SIG-M5 treated with dmso at 0.1 percent for 504 hours (cell line): ENCODE data around the gene DLL1.
A peak's percentile ranks its signal among the peaks of the same experiment; 100 is the strongest.
"Not testable (repeated sequence)": the region's sequence is repeated elsewhere in the genome, so short reads cannot be mapped to it uniquely, and the experiment has no call there.

Source experiments
- DNase-seq: peaks from one replicate; lab custom pipeline; 2025; ENCODE audit not compliant: unreplicated experiment; lab: John Stamatoyannopoulos, UW

The DLL1 gene, protein sequence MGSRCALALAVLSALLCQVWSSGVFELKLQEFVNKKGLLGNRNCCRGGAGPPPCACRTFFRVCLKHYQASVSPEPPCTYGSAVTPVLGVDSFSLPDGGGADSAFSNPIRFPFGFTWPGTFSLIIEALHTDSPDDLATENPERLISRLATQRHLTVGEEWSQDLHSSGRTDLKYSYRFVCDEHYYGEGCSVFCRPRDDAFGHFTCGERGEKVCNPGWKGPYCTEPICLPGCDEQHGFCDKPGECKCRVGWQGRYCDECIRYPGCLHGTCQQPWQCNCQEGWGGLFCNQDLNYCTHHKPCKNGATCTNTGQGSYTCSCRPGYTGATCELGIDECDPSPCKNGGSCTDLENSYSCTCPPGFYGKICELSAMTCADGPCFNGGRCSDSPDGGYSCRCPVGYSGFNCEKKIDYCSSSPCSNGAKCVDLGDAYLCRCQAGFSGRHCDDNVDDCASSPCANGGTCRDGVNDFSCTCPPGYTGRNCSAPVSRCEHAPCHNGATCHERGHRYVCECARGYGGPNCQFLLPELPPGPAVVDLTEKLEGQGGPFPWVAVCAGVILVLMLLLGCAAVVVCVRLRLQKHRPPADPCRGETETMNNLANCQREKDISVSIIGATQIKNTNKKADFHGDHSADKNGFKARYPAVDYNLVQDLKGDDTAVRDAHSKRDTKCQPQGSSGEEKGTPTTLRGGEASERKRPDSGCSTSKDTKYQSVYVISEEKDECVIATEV

DNA sequence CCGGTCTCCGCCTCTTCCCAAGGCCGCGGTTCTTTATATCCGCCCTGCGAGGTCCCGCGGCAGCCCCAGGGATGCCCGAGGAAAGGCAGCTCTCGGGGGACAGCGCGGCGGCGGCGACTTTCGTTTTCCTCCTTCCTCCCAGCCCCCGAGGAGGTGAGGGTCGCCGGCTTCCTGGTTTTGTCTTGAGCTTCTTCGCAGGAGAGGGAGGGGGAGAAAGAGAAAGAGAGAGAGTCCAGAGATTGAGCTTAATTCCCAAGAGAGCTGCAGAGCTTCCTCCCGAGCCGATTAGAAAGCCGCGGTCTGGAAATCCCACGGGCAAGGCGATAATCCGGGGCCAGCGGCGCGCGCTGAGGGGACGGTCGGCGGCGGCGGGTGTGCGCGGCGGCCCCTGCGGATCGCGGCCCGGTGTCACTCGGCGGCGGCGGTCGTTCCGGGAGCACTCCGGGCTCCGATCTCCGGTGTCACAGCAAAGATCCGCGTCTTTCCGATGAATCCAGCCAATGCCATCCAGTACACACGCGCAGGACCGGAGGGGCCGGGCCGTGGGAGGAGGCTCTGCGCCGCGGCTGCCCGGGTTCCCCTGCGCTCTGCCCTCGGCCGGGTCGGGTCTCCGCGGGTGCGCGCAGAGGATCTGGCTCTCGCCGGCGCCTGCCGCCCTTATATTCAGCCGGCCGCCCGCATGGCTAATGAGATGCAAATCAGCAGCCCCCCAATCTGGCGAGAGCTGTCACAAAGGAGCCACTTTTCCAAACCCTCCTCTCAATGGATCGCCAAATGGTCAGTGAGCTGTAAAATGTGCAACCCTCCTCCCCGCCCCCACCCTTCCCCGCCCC lies at the start of gene DLL1:
DLL1 (minus strand) TSS at position 783 of the 833 bp plus-strand sequence. CDS start 939 bp downstream, outside the sequence.
- no peak for DNase-seq

GRCh38 chr6:170335199-170335598 lies 44.3 kb upstream of the DLL1 start:
- not testable (repeated sequence) for DNase-seq

DNA sequence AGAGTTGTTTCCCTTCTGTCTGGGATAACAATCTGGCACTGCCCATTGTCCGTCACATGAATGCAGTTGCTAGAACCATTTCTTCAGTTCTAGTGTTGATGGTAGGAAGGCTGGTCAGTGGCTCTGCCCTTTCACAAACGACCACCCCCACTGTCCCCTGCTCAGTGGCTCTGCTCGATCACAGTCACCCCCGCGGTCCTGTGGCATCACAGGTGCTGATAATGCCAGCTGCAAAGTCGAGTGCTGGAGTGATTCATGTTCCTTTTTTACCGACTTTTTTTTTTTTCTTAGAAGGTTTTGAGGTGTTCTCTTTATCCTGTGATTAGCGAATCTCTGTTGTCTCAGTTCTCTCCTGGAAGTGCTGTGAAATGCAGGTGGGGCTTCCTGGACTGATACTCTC lies 38.4 kb upstream of the DLL1 start:
- no peak for DNase-seq

DNA sequence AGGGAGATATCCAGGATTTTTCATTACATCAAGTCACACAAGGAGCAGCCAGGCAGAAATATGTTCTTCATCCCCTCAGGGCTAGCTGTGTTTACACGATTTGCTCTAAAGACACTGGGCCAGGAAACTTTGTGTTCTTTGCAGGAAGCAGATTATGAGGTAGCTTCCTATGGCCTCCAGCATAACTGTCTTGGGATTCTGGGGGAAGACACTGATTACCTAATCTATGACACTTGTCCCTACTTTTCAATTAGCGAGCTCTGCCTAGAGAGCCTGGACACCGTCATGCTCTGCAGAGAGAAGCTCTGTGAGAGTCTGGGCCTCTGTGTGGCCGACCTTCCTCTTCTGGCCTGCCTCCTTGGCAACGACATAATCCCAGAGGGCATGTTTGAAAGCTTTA lies 26.8 kb upstream of the DLL1 start:
- no peak for DNase-seq

DNA sequence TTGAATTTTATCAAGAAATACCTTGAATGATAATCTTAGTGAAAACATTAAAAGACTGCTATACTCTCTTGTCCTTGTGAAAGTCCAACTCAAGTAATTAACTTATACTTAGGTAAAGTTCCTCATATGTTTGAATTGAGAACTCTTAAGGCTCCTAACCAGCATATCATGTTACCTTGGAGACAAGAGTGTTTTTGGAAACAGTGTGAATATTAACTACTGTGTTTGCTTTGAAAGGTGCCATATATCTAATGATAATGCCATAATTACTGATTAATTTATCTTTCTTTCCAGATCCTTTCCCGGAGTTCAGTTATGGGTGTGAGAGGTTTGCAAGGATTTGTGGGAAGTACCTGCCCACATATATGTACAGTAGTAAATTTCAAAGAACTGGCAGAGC lies 26.2 kb upstream of the DLL1 start:
- DNase-seq: no peak

DNA sequence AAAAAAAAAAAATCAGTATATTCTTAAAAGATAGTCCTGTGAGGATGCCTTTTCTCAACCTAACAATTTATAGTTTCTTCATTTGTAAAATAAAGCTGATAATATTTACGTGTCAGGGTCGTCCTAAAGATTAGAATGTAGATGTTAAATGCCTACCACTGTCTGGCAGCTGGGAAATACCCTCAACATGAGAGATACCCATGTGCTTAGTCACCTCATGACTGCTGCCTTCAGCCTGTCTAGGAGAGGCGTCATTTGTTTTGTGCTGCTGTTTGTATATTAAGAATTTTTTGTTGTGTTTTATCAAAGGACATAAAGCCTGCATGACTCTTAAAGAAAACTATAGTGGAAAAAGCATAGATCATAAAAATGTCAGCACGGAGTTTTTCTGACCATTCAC lies 25.2 kb upstream of the DLL1 start:
- DNase-seq: no peak

DNA sequence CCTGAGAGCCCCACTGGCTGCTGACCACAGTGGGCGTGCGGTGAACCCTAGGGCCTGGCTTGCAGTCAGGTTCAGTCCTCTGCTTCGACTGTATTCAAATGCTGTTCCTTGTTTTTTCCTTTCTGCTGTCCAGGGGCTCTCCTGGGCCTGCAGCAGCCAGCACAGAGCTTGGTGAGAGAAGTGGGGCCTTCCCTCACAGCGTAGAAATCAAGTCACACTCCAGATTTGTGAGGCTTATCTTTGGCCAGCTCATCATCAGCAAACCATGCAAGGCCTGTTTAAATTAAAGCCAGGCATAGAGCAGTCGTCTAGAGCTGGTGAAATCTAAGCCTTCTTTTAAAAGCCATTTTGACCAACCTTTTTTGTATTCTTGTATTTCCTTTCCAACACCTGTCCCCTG lies 24.1 kb upstream of the DLL1 start:
- no peak for DNase-seq

GRCh38 chr6:170313716-170314295 lies 22.9 kb upstream of the DLL1 start:
- DNase-seq: no peak

DNA sequence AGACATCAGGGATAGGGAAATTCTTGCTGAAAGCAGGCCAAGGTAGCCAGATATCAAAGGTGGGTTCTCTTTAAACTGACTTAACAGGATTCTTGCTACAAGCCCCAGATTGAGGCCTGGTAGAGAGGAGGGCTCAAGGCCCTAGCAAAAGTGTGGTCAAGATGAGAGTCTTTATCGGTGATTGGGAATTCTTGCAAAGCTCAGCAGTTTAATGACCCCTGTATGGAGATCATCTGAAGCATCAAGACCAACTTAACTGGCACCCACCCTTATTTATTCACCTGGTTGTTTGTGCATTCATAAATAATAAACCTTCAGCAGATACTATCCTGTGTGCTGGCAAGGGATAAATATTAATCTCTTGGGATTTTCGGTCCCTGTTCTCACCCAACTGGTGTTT lies 22.0 kb upstream of the DLL1 start:
- DNase-seq: no peak

GRCh38 chr6:170311696-170312095 lies 20.8 kb upstream of the DLL1 start:
- no peak for DNase-seq

GRCh38 chr6:170308761-170309160 lies 17.9 kb upstream of the DLL1 start:
- no peak for DNase-seq

GRCh38 chr6:170307080-170307545 lies 16.2 kb upstream of the DLL1 start:
- DNase-seq: no peak

DNA sequence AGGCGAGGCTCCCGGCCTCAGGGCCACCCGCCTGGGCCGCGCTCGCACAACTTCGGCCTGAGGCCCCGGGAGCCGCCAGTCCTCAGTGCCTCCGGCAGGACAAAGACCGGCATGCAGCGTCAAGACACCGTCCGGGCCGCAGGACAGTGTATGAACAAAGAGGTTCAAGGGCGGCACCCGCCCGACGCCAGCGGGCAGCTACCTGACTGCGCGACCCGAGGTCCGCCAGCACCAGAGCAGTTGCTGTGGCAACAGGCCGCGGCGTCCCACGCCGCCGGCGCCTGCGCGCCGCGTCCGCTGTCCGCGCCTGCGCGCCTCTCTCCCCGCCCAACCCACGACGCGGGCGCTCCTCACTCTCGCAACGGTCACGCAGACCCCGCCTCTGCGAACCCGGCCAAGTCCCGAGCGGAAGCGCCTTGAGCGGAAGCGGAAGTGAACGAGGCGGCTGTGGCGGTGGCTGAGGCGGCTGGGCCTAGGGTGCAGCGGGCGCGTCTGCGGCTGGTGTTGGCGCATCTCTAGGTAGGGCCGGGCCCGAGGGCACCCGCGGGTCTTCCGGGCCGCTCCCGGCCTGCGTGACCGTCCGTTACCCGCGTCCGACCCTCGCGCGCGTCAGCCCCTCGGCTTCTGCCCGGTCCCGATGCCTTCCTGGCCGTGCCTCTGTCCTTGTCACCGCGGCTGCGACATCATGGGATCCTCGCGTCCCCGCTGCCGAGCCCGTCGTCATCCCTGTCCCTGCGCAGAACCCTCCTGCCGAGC lies 15.6 kb upstream of the DLL1 start, which contains the start of gene FAM120B:
FAM120B (plus strand) TSS at position 435 of the 756 bp plus-strand sequence. CDS start 10,633 bp downstream, outside the sequence.
- peak; percentile 91 for DNase-seq

DNA sequence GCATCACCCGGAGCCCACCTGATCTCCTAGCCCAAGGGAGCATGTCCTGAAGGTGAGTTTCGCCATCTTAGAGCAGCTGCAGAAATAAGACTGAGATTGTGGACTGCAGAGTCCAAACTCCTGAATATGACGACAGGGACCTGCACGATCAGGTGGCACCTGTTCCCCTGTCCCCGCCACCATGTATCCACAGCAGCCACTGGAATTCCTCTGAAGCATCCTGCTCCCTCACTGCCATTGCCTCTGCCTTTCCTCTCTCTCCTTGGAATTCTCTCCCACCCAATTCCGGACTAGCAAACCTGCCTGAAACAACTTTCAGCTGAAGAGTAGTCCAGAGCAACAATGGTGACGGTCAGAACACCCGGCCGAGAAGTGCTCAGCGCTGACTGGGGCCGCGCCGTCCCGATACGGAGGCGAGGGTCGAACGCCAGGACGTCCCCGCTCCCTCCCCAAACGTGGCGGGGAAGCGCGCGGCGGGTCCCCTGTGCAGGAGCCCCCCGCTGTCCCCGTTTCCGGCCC lies 15.0 kb upstream of the DLL1 start:
- DNase-seq: no peak

GRCh38 chr6:170301184-170301583 lies 10.3 kb upstream of the DLL1 start:
- no peak for DNase-seq

GRCh38 chr6:170298688-170299087 lies 7.8 kb upstream of the DLL1 start:
- no peak for DNase-seq

GRCh38 chr6:170297576-170298330 lies 6.9 kb upstream of the DLL1 start:
- DNase-seq: no peak

- no peak for DNase-seq
Measured at GRCh38 chr6:170296746-170297575, 6.1 kb upstream of the DLL1 start.
